ENCODE measurements around the gene ZNF160.
A peak's percentile ranks its signal among the peaks of the same experiment; 100 is the strongest.
"Not testable (repeated sequence)": the region's sequence is repeated elsewhere in the genome, so short reads cannot be mapped to it uniquely, and the experiment has no call there.

ZNF160 gene

GRCh38 chr19:53091413-53092254, 11.6 kb downstream of the ZNF160 start:
- DNase-seq = no peak

GRCh38 chr19:53088091-53088490, 15.1 kb downstream of the ZNF160 start:
- DNase-seq = no peak

- no peak for DNase-seq
These were observed 16.3 kb downstream of the ZNF160 start for GRCh38 chr19:53086949-53087348.

- no peak for DNase-seq
These were observed 17.7 kb downstream of the ZNF160 start for GRCh38 chr19:53085496-53085895.

- DNase-seq = no peak
These were observed 20.3 kb downstream of the ZNF160 start for GRCh38 chr19:53082929-53083328.

GRCh38 chr19:53079313-53079924, 23.8 kb downstream of the ZNF160 start:
- no peak for DNase-seq

- DNase-seq = no peak
These were observed 24.6 kb downstream of the ZNF160 start for GRCh38 chr19:53078668-53079067.

GRCh38 chr19:53076984-53077383, 26.2 kb downstream of the ZNF160 start:
- DNase-seq = no peak

- DNase-seq = no peak
These were observed 34.4 kb downstream of the ZNF160 start for GRCh38 chr19:53068834-53069233.

- no peak for DNase-seq
These were observed 35.0 kb downstream of the ZNF160 start for GRCh38 chr19:53068199-53068598.

- DNase-seq = peak in 1 of 2 donors; percentile 17
These were observed 45.2 kb downstream of the ZNF160 start for GRCh38 chr19:53057904-53058580.

- DNase-seq = no peak
These were observed 48.1 kb downstream of the ZNF160 start for GRCh38 chr19:53055117-53055516.

- DNase-seq = no peak
These were observed 55.8 kb downstream of the ZNF160 start for GRCh38 chr19:53047379-53047778.

- no peak for DNase-seq
These were observed 57.7 kb downstream of the ZNF160 start for GRCh38 chr19:53045536-53045935.

- DNase-seq = no peak
These were observed 61.9 kb downstream of the ZNF160 start for GRCh38 chr19:53041366-53041765.

- no peak for DNase-seq
These were observed 65.8 kb downstream of the ZNF160 start for GRCh38 chr19:53037101-53038097.

GRCh38 chr19:53034948-53035675, 68.1 kb downstream of the ZNF160 start:
- DNase-seq = no peak

GRCh38 chr19:53034054-53034453, 69.2 kb downstream of the ZNF160 start:
- DNase-seq = no peak

GRCh38 chr19:53028306-53028705, 74.9 kb downstream of the ZNF160 start:
- DNase-seq = not testable (repeated sequence)

GRCh38 chr19:53019684-53020083, 83.5 kb downstream of the ZNF160 start:
- DNase-seq = peak in 1 of 2 donors; percentile 4

All from stimulated activated CD4-positive, alpha-beta T cell treated with anti-CD3 and anti-CD28 coated beads, Interleukin-2, amount 100 ng/mL, for 24 hours (primary cell).